GM21529 (cell line): Measurements from ENCODE around the gene COPZ1.

Source experiments
- ATAC-seq: cut with Tn5 transposase; IDR thresholded peaks from one replicate; pipeline ENCODE4 v1.9.1; 2021; ENCODE audit not compliant: unreplicated experiment

COPZ1 gene

DNA sequence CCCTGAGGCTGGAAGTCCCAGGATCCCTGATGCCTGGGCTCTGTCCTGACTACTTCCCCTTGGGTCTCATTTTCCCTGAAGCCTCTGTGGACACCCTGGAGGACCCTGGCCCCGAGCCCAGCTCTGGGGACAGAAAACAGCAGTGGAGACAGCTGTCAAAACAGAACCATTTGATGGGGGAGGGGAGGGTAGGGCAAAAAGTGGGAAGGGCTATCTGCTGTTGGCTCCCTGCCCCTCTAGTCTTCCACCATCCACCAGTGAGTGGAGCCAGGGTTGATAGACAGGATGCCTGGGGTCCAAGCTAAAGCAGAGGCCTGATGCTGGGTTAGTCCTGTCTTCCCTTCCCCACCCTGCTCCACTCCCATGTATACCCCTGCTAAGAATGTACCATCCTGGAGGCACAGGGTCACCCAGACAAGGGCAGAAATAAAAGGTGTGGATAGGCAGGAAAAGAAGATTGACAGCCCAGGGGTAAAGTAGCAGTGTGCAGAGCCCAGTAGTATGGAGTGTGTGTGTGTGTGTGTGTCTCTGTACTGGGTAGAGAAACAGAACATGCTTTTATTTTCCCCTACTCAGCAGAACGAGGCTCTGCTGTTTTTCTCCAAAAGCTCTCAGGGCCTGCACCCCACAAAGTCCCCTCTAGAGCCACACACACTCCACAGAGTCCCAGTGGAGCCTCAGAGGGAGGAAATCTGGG is 49.8 kb downstream of the COPZ1 start:
- ATAC-seq, result no peak

DNA sequence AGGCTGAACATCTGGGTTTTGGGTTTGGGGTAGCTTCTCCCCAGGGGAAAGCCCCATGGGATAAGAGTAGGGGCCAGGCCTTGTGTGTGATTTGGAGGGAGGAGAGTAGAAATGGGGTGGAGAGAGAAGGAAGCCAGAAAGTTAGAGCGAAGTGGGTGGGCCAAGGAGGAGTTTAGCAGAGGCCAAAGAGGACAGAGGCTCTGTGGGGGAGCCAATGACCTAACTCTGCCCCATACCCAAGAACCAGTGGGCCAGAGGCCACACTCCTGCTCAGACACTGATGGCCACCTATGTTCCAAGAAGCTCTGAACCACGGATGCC is 50.3 kb downstream of the COPZ1 start:
- ATAC-seq, result no peak

DNA sequence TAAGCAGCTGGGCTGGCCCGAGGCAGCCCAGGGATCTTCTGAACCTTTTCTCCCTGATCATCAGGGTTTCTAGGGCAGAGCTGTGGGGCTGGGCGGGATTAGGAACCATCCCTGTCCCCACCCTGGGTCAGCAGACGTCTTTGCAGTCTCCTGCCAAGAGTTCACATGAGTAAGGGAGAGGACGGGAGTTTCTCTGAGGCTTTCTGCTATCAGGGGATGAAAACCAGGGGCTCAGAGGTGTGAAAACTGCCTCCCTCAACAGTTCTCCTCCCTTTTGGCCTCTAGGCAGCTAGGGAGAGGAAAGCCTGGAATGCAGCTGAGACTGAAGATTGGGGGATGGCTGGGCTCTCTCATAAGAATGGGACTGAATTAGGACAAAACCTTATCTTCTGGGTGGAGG is 51.7 kb downstream of the COPZ1 start:
- ATAC-seq, result no peak

DNA sequence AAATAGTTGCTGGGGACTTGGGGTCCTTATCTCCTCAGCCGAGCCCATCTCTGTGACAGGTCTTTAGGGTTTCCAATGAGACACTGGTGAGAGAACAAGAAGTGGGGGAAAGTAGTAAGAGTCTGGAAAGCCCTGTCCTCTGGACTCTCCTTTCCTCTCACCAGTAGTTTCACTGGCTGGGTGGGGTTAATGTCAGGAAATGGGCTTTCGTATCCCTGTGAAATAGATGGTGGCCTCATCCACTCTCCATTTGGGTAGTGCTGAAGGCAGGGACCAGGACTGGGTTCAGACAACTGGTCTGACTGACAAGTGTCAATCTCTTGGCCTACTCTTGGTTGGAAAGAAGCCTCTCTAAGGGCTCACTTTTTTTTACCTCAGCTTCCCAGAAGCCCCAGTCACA is 52.1 kb downstream of the COPZ1 start:
- ATAC-seq, result no peak

DNA sequence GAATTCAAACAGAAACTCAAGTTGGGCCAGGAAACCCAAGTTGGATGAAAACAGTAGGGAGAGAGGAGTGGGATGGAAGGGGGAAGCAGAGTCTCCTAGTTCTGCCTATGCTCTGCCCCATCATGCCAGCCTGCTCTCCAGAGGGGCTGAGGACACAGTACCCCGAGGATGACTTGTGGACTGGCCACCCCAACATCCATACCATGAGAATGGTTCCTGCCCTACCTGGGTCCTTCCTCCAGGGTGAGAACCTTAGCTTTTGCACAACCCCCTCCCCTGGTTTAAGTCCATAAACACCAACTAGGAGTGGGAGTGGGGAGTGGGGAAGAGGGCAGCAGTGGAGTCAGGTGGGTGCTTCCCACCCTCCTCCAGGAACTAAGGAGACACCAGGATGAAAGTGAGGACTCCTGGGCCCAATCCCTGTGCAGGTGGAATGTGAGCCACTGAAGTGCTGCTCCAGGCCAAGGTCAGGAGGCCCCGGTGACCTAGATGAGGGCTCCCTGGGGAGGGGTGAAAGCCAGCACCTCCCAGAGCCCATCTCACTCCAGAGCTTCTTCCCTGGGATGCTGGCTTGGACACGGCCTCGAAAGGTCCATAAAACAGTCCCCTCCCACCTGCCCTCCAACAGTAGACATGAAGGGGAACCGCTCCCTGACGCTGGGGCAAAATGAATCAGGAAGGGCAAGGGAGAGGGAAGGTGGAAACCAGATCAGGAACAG is 53.0 kb downstream of the COPZ1 start:
- ATAC-seq, result no peak

DNA sequence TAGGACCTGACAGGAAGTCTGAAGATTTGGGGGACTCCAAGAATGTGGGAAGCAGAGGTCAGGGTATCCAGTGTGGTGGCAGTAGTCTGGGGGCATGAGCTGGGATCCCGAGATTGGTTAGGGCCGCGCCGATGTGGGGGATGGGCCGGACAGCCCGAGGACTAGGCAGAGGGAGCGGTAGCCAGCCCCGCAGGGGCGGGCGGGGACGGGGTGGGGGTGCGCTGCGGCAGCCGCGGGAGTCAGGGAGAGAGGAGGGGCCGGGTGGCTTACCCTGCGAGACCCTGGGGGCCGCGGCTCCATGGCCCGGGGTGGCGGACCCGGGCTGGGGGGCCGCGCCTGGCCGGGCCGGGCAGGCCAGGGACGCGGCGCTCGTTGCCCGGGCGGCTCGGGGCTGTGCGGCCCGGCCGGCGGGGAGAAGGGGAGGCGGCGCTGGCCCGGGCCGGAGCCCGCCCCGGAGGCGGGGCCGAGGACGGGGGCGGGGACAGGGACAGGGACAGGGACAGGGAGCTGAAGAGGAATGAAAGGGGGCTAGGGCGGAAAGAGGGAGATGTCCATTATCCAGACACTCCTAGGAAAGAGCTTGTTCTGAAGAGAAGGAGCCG is 54.0 kb downstream of the COPZ1 start:
- peak; percentile 48 for ATAC-seq

DNA sequence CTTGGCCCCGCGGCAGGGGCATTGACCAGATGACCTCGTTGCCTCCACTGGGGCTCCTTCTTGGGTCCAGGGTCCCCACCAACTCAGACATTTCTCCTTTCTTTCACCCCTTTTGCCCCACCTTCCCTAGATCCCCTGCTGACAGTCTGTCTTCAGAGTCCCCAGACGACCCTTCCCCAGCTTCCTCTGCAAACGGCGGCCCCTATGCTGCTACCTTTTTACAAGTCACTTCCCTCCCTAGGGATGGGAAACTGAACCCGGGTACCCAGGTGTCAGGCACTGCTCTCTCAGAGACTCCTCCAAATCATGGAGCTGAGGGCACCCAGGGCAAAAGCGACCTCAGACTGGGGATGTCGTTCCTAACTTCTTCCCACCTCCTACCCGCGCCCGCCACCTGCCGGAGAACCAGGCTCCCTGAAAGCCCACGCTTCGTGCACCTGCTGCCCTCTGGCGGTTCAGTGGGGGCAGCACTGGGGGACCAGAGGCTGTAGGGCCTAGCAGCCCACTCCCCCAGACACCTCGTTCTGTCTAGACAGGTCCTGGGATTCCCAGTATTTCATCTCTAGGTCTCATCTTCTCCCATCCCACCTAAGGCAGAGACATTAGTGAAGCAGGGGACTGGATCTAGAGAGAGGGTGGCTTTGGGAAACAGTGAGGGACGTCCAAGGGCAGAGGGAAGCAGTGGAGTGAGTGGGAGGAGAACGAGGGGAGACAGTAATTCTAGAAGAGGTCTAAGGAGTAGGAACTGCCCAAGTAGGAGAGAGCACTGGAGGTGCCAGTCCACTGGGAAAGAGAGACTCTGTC is 54.7 kb downstream of the COPZ1 start:
- peak; percentile 86 for ATAC-seq

DNA sequence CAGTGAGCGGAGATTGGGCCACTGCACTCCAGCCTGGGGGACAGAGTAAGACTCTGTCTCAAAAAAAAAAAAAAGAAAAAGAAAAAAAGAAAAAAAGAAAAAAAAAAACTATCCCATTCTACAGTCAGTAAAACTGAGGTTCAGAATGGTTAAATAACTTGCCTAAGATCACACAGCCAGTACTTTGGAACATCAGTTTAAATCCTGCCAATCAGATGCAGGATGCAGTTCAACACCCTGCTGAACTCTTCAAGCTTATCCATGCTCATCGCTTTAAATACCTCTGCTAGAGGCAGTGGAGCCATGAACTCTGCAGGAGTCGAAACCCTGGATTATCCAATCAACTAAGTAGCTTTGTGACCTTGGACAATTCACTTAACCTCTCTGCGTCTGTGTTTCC is 56.2 kb downstream of the COPZ1 start:
- no peak for ATAC-seq

DNA sequence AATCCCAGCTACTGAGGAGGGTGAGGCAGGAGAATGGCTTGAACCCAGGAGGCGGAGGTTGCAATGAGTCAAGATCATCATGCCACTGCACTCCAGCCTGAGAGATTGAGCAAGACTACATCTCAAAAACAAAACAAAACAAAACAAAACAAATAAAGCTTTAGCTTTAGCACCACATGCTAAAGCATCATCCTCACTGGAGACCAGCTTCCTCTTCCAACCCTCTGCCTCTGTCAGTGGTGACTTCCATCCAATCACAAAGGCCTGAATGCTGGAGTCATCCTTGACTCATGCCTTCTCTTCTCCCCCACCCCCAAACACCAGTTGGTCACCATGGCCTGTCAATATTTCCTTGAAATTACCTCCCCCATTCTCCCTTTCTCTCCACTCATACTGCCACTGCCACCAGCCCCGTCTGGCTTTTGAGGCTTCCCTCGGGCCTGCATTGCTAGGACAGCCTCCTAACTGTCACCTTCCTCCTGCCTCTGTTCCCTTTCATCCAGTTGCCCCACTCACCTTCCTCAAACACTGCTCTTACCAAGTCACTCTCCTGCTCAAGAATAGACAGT is 58.2 kb downstream of the COPZ1 start:
- no peak for ATAC-seq

DNA sequence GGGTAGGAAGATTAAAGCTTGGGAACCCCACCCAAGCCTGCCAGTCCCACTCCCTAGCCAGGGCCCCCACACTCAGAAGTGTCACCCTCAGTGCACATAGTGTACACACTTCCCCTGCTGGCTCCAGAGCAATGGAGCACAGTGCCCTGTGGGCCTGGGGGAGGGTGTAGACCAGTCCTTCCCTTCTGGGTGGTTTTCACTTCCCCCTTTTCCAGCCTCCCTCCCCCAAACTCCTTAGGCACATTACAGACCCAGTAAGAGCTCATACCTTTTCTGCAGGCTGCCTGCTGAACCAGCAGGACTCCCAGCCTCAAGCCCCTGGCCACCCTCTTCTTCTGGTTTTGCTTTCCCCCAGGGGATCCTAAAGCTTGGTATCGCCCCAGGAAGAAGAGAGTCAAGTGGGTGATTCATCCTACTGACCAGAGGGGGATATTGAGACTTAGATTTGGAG is 59.7 kb downstream of the COPZ1 start, which contains the start of gene ZNF385A:
Gene ZNF385A (minus strand): TSS at position 143 of the 451 bp plus-strand sequence. CDS start 219 bp downstream, outside the sequence.
- peak; percentile 31 for ATAC-seq

DNA sequence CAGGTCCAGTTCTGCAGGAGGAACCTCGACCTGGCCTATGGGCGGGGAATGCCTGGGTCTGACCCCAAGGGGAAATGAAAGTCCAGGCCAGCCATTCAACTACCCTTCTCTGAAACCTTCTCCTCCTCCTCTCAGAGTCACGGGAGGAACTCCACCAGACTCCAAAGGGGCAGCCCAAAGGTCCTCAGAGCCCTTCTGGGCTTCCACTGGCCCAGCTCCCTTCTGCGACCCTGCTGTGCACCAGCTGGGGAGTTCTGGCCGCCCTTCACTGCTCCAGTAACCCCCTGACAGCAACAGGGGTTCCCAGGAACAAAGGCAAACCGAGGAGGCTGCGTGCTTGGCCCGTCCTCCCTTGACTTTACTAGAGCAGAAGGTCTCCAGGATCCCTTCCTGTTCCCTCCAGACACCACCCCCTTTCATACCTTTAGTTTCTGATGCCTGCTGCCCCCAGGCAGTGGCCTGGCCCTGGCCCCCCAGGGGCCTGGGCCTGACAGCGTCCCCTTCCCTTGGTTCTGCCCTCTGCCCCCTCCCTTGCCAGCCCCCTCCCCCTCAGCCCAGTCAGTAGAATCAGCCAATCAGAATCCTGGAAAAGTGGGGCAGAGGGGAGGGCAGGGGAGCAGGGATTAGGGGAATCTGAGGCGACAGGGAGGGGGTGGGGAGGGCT is 60.5 kb downstream of the COPZ1 start:
- ATAC-seq, result peak; percentile 68

DNA sequence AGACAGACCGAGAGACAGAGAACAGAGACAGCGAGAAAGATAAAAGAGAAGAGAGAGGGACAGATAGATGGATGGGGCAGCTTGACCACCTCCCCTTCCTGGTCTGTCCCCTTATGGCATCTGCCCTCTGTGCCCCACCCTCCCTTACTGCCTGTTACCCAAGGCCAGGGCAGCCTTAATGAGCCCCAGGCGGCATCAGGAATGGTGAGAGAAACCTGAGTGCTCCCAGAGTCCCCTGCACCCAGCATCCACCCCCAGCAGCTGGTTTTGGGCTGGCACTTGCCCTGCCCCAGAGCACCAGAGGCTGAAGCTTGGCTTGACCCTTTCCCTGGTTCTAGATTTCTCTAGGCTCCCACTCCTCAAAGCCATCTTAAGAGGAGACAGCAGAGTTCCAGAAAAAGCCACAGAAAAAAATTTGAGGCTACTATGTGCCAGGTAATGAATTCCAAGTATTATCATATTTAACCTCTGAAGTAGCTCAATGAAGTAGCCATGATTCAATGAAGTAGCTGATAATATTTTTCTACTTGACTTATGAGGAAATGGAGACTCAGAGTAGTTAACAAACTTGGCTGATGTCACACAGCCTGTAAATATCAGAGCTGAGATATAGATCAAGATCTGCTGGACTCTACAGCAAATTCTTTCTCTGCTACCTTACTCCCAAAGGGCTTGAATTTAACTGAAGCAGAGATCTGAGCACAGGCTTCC is 61.6 kb downstream of the COPZ1 start:
- no peak for ATAC-seq

DNA sequence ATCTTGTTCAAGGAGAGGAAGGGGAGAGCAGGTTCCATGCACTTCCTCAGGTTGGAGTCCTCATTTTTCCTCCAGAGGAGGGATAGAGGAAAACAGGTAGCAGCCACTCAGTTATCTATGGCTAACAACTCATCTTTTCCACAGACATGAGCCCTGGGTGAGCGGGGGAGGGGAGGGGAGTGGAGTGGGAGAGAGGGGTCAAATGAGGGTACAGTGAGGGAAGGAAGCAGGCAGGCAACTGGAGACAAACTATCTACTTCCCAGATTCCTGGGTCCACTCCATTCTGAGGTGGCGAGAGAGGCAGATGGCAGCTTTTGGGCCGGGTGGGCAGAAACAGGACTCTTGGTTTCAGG is 62.2 kb downstream of the COPZ1 start:
- no peak for ATAC-seq

DNA sequence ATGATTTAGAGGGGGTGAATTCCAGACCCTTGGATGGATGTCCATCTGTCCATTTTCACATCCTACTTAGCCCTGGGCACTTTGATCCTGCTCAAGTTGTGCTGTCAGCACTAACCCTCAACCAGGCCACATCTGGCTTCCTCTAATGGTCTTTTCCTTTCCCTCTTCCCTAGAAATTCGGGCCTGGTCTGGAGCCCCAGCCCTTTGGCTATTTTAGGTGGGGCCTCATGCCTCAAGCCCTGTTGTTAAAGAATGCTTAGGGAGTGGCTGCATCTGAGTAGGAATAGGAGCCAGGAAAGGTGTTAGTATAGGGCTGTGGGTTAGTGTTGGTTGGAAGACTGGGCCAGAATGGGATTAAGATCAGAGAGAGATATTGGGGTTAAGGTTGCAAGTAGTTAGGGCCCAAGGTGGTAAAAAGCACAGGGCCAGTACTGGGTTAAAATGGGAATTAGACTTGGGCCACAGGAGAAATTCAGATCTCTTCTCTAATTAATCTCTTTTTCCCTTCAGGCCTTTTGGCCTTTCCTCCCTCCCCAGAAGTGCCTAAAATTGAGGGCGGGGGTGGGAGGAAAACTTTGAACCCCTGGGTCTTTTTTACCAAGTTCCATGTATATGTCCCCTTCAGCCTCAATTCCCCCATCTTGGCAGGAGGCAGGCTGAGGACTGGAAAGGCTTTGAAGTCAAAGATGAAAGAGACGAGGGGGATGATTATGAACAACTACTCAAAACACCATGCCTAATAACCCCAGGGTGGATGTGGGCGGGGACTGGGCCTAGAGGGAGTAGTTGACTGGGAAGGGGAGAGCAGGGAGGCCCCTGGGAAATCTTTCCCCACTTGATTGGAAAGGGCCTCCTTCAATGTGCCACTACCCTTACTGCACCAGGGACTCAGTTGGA is 63.6 kb downstream of the COPZ1 start:
- ATAC-seq, result no peak

DNA sequence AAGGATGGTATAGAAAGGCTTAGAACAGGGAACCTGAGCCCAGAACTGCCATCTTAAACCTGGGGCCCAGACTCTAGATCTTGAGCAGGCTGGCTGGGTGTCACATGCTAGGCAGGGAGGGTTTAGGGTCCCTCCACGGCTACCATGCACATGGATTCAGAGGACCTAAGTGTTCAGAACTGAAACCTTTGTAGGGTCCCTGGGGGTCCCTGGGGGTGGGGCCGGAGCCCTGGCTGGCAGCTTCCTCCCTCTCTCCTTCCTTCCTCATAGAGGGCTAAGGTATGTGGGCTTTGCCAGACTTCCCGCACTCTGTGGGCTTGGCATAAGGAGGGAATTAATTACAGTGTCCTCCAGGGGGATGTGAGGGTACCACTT is 64.2 kb downstream of the COPZ1 start:
- ATAC-seq, result no peak

DNA sequence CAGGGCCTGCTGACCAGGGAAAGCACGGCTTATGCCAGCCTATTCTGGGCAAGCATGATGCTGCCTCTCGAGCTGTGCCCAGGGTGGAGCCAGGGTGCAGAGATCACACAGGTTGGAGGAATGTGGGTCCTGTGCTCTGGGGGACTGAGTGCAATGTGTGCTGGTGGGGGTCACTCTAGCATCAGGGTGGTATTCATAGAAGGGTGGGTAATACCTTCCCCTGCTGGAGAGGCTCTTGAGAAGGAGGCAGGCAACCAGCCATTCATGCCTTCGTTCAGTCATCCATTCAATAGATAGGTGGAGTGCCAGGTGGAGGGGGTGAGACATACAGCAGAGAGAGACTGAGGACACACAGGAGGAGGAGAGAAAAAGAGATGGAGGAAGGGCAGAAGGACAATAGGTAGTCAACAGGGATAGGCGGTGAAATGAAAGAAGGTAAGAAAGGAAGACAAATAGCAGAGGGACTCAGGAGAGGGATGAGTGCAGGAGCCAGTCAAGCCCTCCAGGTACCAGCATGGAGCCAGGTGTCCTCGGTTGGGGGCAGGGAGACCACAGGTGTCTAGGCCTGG is 64.8 kb downstream of the COPZ1 start:
- no peak for ATAC-seq

DNA sequence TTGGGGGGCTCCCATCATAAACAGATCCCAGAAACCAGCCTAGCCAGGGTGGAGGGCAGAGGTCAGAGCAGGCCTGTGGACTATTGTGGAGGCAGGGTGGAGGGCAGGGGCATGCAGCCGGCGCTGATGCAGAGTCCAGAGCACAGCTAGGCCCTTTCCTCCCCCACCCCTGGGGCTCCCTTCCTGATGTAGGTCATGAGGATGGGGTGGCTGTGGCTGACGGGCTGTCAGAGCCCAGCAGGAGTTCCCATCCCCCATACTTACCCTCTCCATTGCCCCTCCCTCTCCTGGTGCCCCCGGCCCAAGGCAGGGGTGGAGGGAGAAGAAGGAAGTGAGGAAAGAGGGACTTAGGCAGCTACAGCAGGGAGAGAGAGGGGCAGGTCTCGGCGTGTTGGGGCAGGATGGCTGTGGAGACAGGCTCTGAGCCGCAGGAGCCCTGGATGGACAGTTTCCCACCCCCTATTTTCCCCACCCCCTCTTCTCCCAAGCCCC is 65.3 kb downstream of the COPZ1 start:
- ATAC-seq, result no peak

DNA sequence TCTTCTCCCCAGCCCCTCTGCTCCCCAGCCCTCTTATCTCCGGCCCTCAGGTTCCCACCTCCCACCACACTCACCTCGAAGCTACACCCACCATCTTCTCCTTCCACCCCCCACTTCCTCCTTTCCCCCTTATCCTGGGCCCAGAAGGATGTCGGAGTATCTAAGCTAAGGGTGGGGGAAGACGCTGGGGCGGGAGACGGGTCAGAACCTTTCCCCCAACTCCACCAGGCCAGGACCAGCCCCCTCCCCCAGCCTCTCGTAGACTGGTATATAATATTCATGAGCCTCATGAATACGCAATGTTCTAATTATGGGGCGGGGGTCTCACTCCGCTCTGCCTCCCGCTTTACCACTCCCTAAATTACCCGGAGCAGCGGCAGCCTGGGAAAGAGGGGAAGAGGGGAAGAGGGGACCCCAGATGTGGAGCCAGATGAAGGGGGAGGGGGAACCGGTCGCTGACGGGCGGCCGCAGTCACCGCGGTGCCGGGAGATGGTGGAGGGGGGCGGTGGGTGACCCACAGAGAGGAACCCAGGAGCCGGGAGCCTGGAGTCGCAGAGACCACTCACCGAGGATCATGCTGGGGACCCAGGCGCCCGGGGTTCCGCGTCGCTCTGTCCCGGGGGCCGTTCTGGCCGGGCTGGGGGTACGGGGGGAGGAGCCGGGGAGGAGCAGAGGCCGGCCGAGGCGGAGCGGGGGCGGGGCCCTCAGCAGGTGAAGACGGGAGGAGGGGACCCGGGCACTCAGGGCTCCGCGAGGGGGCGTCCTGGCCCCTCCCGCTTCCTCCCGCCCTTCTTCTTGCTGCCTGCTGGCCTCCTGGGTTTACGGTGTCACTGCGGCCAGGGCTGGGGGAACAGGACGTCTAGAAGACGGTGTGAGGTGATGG is 66.0 kb downstream of the COPZ1 start:
- ATAC-seq, result no peak
